Psoas muscle (tissue), 8 donors: ENCODE data around the gene SIRPB1. TPM values are rescaled to one million over a fixed set of nuclear protein-coding genes. Genes with fewer than 3 reads are reported as not detected.

ENCODE experiments used
- ATAC-seq, 4 donors: fragments of 200-7000 bp; cut with Tn5 transposase; one replicate each; pipeline ENCODE4 v1.9.1; 2020; ENCODE audit warnings: moderate library complexity in 3 of 4, mild to moderate bottlenecking in 2 of 4
- DNase-seq, 2 donors: peaks; one replicate each; pipeline ENCODE4 v3.0.0-alpha.2; 2020
- H3K27ac ChIP-seq: fragments of 200-600 bp; one replicate; pipeline ENCODE4 v1.8.0; 2022
- H3K27me3 ChIP-seq, 3 donors: fragments of 200-600 bp in 1 of 3; one replicate each; pipeline versions ENCODE4 v1.6.1 to v1.8.0; 2013 to 2022; ENCODE audit warnings: low read length in 2 of 3, mild to moderate bottlenecking in 2 of 3, moderate library complexity in 1 of 3; ENCODE audit not compliant: insufficient read depth in 3 of 3
- H3K36me3 ChIP-seq, 2 donors: fragments of 200-600 bp in 1 of 2; one replicate each; pipeline versions ENCODE4 v1.6.1 to v1.8.0; 2013 to 2022; ENCODE audit warnings: low read depth in 1 of 2, mild to moderate bottlenecking in 1 of 2, moderate library complexity in 1 of 2; ENCODE audit not compliant: insufficient read depth in 1 of 2
- H3K4me1 ChIP-seq: fragments of 200-600 bp; one replicate; pipeline ENCODE4 v1.8.0; 2022
- H3K4me3 ChIP-seq: fragments of 200-600 bp; one replicate; pipeline ENCODE4 v1.8.0; 2022; ENCODE audit warnings: mild to moderate bottlenecking
- H3K9me3 ChIP-seq: fragments of 200-600 bp; one replicate; pipeline ENCODE4 v1.8.0; 2022
- WGBS, 3 donors: extraction: QIAGEN DNeasy Blood & Tissue Kit; methylation state at CpG; one replicate each; pipeline versions ENCODE4 v1.1.6 to v1.1.7; 2013; 5-methylcytosine and 5-hydroxymethylcytosine counted together
- intact Hi-C, 2 donors: fragments of 100-400 bp; cut with DNase I; formaldehyde crosslinking; loops; one replicate each; pipeline versions ENCODE4 v1.11.0 to v1.14.2; 2022
- polyA plus RNA-seq, 3 donors: library from polyadenylated mRNA; stranded (reverse); fragments of 200-250 nt; gene quantifications; one replicate each; pipeline ENCODE4 v1.2.3, GENCODE V29; 2013
- total RNA-seq, 4 donors: library from RNA; stranded (reverse); fragmentation: NEBNext Ultra II Directional in 2 of 4; extraction: Animal tissue kit (Norgen Biotek cat#: 25700) in 2 of 4; gene quantifications; one replicate each; pipeline versions ENCODE4 v1.2.1 to v1.2.4, GENCODE V29; 2021 to 2023
- TF ChIP-seq, protein P1 (sequence below): fragments of 200-600 bp; IDR thresholded peaks from one replicate; pipeline ENCODE4 v1.8.0; 2022; ENCODE audit warnings: antibody characterized with exemption
- donor health status: healthy with polysubstance abuse.
- donor health status: DM: no; HTN: no; CAD: no; lungs with moderate emphysema.
- donor health status: Bipolar disorder and iron deficiency.
- donor health status: healthy.
- donor health status: DM: yes; HTN: yes; CAD: no.
- donor health status: DM: no; HTN: no; CAD: no.
- donor health status: DM: no; HTN: no; CAD: no.
- donor health status: DM: yes; HTN: yes; CAD: no.

Gene SIRPB1
- total and polyA plus RNA-seq, 7 donors = 0.03 to 3.6 (median 0.74) TPM

DNA sequence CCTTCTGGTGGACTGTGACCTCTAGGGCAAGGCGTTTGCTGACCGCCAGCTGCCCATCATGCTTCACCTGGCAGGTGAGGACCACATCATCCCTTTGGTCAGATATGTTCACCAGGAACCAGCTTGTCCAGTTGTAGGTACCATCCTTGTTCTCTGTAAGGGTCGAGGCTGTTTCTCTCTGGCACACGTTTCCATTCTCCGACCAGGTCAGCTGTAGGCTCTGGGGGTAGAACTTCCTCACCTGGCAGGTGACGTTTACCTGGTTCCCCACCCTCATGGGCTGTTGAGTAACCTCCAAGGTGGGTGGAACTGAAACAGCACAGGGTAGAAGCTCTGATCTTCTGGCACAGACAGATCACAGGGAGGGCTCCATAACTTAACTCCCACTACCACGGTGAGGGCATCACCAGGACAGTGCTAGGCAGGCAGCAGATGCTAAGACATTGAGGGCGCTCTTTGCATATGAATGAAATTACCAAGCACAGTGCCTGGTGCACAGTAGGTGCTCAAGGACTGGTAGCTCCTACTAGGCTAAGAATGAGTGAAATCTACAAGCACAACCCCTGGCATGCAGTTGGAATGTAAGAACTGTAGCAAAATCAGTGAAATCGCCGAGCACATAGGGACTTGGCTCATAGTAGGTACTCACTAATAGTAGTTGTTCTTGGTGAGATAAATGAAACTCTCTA, 15.6 kb upstream of the SIRPB1 start:
- TF ChIP-seq, protein P1, sequence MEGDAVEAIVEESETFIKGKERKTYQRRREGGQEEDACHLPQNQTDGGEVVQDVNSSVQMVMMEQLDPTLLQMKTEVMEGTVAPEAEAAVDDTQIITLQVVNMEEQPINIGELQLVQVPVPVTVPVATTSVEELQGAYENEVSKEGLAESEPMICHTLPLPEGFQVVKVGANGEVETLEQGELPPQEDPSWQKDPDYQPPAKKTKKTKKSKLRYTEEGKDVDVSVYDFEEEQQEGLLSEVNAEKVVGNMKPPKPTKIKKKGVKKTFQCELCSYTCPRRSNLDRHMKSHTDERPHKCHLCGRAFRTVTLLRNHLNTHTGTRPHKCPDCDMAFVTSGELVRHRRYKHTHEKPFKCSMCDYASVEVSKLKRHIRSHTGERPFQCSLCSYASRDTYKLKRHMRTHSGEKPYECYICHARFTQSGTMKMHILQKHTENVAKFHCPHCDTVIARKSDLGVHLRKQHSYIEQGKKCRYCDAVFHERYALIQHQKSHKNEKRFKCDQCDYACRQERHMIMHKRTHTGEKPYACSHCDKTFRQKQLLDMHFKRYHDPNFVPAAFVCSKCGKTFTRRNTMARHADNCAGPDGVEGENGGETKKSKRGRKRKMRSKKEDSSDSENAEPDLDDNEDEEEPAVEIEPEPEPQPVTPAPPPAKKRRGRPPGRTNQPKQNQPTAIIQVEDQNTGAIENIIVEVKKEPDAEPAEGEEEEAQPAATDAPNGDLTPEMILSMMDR = no peak
- DNase-seq = no peak
- no peaks in the 10 kb centered on the region for H3K36me3 ChIP-seq
- no peaks in the 10 kb centered on the region for H3K4me1 ChIP-seq
- WGBS, 3 donors = 78 to 86% (median 84%) methylated on average over 10 of the region's 10 CpGs
- H3K27ac ChIP-seq = no peak overlapping the region
- no peak for ATAC-seq
- H3K9me3 ChIP-seq = peaks cover 3% of the 10 kb centered on the region
- H3K27me3 ChIP-seq = no peaks in the 10 kb centered on the region
- intact Hi-C loops = no loop called here
- H3K4me3 ChIP-seq = no peak overlapping the region

DNA sequence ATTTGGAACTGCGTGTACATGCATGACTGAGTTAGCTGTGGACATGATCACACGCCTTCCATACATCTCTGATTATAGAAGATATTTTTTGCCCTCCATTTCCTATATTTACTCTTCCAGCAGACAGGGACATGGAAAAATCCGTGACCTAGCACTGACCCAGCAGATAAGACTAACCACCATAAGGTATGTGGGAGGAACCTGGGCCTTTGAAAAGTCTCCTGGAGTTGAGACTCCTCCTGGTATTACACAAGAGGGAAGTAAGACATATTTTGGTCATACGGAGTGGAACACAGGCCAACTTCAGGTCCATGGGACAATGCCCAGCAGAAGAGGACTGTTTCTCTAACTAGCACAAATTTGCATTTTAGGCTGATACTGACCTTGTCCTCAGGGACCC, 13.7 kb upstream of the SIRPB1 start:
- Histone ChIP-seq H3K4me1 (no peaks in the 10 kb centered on the region), H3K27ac (no peak overlapping the region), H3K4me3 (no peak overlapping the region), H3K9me3 (no peaks in the 10 kb centered on the region), H3K27me3 (no peaks in the 10 kb centered on the region), H3K36me3 (no peaks in the 10 kb centered on the region)
- TF ChIP-seq, protein P1 = no peak
- intact Hi-C loops = no loop called here
- no peak for ATAC-seq
- no peak for DNase-seq
- WGBS, 3 donors = 69 to 77% (median 72%) methylated on average over 4 of the region's 4 CpGs

GRCh38 chr20:1632178-1632577, 12.4 kb upstream of the SIRPB1 start:
- Histone ChIP-seq H3K27ac (no peak overlapping the region), H3K27me3 (no peaks in the 10 kb centered on the region), H3K4me1 (no peaks in the 10 kb centered on the region), H3K4me3 (no peak overlapping the region), H3K9me3 (no peaks in the 10 kb centered on the region), H3K36me3 (no peaks in the 10 kb centered on the region)
- TF ChIP-seq, protein P1 = no peak
- WGBS, 3 donors = 76 to 89% (median 83%) methylated on average over 4 of the region's 4 CpGs
- intact Hi-C loops = no loop called here
- no peak for DNase-seq
- no peak for ATAC-seq

DNA sequence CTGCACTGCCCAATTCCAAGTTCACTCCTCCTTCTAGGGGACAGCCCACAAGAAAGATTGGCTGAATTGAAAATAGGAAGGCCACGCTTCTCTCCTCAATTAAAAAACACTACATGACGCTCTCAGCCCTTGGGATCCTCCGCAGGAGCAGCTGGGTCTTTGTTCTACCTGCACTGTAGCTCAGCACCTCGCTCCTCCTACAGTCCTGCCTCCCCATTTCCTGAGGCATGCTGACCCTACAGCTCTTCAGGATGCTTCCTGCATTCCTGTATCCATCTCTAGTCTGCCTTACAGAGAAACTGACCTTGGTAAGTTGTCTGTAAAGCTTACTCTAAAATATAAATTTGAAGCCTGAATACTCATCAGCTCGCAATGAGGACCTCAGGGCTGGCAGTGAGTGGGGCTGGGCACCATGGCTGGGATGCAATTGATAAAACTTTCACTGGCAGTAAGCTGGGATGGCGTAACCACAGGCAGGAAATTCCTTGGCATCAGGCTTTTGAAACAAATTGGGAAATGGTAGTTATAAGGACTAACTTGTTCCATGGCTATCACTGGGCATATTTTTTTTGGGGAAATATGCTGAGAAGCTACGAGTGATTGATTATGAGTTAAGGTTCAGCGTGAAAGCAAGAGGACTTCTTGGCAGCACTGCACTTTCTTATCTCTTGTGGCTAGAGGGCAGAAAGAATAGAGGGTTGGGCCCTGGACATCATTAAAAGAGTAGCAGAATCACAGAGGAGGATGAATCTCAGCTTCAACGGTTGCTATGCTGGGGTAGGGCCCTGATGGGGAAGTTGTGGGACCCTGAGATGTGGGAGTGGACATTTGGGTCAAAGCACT, 11.7 kb upstream of the SIRPB1 start:
- H3K9me3 ChIP-seq = no peaks in the 10 kb centered on the region
- no peak overlapping the region for H3K27ac ChIP-seq
- DNase-seq (no peak), ATAC-seq (no peak)
- WGBS, 3 donors = 51 to 55% (median 53%) methylated on average over 9 of the region's 9 CpGs
- no peak overlapping the region for H3K4me3 ChIP-seq
- H3K4me1 ChIP-seq = no peaks in the 10 kb centered on the region
- H3K36me3 ChIP-seq = no peaks in the 10 kb centered on the region
- no peaks in the 10 kb centered on the region for H3K27me3 ChIP-seq
- TF ChIP-seq, protein P1 = no peak
- intact Hi-C loops = no loop called here
